GM18508 (cell line): ENCODE measurements around the gene OLFML2A.

Experiments
- ATAC-seq: cut with Tn5 transposase; IDR thresholded peaks from one replicate; pipeline ENCODE4 v1.9.1; 2021; ENCODE audit warnings: moderate number of reproducible peaks; ENCODE audit not compliant: insufficient read depth, unreplicated experiment

The OLFML2A gene

DNA sequence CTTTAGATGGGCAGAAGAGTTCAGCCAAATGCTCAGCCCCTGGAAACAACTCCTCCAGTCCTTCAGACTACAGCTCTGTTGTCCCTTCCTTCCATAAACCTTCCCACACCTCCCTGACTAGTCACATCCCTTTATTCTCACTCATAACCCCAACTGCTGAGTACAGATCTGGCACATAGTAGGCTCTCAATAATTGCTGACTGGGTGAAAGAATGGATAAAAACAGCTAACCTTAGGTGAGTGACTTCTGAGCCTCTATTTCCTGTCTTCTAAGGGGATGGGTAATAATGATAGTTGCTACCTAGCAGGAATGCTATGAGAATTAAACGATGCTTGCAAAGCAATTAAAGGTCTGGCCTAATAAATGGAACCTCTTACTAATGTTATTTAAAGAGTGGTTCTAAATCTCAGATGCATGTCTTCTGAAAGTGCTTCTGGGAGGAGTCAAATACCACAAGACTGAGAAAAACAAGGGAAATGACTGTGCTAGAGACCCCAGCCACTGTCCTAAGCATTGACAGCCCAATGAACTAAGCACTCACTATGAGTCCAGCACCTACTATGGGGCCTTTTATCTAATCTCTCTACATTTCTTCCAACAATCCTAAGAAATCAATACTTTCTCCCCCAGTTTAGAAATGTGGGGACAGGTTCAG lies 3.3 kb upstream of the OLFML2A start:
- ATAC-seq, result no peak

DNA sequence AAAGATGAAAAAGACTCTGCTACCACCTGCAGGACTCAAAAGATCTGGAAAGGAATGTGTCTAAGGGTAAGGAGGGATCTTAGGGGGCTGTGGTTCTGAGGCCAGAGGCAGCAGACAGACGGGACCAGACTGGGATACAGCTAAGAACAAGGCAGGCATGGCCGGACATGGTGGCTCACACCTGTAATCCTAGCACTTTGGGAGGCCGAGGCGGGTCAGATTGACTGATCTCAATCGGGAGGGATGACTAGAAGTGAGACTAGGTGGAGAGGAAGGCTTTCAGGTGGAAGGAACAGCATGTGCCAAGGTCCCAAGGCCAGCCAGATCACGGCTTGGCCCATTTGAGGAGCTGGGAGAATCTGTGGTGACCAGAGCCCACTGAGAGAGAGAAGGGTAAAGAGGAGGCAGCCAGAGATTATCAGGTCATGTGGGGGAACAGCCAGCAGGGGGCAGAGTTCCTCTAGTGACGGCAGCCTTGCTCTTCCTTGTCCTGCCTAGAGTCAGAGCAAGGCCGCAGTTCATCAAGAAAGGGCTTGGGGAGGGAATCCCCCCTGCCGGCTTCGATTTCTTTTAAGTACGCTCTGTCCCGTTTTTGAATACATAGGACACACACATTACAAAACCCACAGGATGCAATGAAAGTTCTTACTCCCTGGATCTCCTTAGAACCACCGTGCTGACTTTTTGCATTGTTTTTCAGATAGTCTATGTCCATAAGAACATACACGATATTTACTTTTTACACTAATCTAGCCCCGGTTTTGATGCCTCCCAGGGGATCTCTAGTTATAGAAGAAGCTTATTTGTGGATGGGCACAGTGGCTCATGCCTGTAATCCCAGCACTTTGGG lies 2.6 kb upstream of the OLFML2A start:
- ATAC-seq, result no peak

DNA sequence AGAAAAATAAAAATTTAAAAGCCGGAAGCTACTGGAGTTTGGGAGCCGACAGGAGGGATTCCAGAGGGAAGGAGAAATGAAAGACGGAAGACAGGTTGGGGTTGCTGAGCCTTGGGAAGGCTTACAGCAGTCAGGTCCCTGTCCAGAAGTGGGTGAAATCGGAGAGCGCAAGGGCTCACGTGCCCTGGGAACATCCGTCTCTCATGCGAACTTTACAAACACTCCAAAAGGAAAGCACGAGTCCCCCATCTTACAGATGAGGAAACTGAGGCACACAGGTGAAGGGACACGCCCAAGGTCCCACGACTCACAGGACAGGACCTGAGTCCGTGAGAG lies 347 bp upstream of the OLFML2A start:
- ATAC-seq, result no peak

- no peak for ATAC-seq
These were observed 1.8 kb downstream of the OLFML2A start for GRCh38 chr9:124778575-124779367.

- no peak for ATAC-seq
These were observed 2.6 kb downstream of the OLFML2A start for GRCh38 chr9:124779368-124780059.

DNA sequence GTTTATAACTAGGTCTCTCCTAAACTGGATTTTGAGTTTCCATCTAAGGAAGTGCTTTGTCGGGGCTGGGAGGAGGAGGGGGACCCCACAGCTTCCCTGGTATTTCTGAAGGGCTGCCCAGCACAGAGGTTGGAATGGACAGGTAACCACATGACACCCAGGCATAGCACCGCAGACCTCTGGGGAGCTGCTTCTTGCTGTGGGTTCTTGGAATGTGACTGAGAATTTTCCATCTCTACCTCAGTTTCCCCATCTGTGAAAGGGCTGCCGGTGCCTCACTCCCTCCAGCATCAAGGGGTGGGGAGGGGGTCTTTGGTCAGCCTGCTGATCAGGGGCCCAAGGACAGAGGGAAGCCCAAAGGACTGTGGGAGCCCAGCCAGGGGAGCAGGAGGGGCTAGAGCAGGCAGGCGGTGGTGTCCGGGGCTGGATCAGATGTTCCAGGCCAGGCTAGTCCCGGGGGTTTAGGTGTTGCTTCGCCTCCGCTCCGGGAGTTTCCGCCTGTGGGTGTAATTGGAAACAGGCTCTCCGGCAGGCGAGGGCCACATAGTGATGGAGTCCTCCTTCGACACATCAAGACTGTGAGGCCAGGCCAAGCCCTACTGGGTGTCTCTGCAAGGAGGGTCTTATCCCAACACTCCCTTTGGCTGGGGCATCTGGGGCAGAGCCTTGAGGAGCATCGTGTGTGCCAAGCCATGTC lies 3.3 kb downstream of the OLFML2A start:
- no peak for ATAC-seq

DNA sequence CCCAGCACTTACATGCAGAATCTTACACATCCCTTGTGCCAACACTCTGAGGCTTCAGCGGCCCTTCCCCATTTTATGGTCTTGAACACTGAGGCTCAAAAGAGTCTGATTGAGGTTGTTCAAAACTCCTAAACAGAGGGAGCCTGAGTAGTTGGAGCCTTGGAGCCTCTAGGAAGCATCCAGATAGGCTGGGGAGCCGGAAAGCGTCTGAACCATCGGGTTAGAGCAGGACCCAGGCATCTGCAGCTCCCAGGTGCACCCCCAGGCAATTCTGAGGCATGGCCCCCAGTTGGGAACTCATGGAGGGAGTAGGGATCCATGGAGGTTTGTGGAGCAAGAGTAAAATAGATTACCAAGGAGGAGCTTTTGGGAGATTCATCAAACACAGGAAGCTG lies 3.8 kb downstream of the OLFML2A start:
- no peak for ATAC-seq

DNA sequence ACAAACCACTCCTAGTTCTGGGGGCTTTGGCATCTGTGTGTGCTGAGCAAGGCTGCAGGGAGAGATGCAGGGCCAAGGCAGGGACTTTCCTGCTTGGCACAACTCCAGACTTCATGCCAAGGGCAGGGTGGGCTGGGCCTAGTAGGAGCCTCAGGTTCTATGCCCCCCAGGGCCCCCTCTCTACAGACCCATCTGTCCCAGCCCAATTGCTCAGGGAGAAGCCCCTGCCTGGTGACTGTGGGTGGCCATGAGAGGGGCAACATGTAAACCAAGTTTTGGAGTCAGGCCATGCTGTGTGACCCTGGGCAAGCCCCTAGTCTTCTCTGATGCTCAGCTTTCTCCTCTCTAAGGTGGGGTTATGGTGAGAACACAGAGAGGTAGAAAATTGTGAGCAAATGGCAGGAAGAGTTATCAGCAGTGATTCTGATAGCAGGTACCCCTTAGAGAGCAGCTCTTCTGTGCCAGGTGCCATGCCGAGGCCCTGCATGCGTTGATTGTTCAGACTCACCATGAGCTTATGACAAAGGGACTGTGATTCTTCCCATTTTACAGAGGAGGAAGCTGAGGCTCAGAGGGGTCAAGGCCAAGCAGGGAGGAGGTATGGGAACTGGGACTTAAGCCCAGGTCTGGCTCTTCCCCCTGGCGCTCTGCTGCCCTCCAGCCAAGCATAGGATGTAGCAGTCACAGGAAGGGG lies 5.2 kb downstream of the OLFML2A start:
- no peak for ATAC-seq

- no peak for ATAC-seq
These were observed 6.0 kb downstream of the OLFML2A start for GRCh38 chr9:124782661-124783574.

DNA sequence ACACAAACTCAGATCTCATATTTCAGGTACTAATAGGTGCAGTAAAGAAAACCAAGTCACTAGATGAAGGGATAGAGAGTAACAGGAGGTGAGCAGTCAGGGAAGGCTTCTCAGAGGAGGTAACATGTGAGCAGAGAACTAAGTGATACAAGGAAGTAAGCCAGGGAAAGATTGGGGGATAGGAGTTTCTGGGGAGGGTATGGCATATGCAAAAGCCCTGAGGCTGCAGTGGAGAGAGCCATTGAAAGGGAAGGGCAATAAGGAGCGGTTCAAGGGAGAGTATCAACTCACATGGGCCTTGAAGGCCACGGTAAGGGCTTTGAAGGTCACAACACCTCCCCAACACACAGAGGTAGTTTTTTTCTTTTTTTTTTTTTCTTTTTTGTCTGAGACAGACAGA lies 6.9 kb downstream of the OLFML2A start:
- ATAC-seq, result no peak

GRCh38 chr9:124784509-124784908 lies 7.6 kb downstream of the OLFML2A start:
- no peak for ATAC-seq

GRCh38 chr9:124786881-124787573 lies 10.1 kb downstream of the OLFML2A start:
- ATAC-seq, result no peak

DNA sequence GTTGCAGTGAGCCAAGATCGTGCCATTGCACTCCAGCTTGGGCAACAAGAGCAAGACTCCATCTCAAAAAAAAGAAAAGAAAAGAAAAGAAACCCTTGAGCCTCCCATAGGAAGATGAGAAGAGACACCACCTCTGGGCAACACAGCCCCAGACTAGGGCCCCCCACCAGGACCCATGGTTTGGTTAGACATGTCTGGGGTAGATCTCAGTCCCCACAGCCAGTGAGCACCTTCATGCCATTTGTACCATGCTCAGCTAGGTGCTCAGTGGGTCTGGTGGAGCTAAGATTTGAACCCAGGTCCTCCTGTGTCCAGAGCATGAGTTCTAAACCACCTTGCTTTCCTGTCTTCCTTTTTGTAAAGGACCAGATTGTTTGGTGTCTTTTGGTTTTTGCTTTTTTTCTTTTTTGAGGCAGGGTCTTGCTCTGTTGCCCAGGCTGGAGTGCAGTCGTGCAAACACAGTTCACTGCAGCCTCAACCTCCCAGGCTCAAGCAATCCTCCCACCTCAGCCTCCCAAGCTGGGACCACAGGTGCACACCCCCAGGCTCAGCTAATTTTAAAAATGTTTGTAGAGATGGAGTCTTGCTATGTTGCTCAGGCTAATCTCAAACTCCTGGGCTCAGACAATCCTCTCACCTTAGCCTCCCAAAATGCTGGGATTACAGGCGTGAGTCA lies 11.7 kb downstream of the OLFML2A start:
- no peak for ATAC-seq

DNA sequence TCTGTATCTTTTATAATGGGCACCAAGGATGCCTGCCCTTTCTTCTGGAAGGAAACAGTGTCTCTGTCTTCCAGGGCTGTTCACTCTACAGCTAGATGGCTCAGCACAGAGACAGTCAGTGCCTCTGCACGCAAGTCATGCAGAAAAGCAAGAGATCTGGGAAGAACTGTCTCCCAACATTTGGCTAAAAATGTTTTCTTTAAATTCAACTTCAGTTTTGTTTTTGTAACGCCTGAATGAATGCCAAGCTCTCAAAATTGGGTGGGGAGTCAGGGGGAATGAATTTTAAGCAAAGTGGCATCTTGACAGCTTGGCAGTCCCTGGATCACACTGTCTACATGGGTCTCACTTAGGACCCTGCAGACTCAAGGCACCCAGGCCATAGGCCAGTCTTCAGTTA lies 12.6 kb downstream of the OLFML2A start:
- ATAC-seq, result no peak

- ATAC-seq, result no peak
These were observed 13.4 kb downstream of the OLFML2A start for GRCh38 chr9:124790301-124790700.

DNA sequence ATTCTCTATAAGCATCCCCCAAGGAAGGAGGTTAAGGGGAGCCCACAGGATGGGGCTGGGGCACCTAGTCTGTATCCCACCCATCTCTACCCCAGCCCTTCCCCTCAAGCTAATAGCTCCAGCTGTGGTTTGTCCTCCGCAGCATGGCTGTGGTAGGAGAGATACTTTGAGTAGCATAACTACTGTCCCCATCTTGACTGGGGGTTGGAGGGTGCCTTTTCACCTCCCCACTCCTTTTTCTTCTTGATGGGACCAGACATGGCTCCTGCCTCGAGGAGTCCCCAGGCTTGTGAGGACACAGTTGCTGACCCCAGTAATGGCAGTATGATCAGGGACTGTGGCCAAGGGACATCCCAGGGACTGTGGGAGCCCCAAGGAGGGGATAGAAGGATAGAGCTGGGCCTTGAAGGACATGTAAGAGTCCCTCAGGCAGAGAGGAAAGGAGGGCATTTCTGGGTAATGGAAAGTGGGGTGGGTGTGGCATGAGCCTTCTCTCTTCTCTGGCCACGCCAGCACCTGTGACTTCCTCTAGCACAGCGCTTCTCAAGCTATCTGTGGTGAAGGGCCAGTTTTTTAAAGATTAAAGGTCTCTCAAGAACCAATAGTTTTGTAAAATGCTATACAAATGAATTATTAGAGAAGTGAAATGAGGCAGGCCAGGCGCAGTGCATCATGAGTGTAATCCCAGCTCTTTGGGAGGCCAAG lies 14.0 kb downstream of the OLFML2A start:
- no peak for ATAC-seq
